Fibroblast of skin of back (primary cell): ENCODE results near the gene ITIH3.

Experiments
- DNase-seq: peaks from one replicate; pipeline ENCODE4 v3.0.0-alpha.2; 2013

ITIH3 gene

DNA sequence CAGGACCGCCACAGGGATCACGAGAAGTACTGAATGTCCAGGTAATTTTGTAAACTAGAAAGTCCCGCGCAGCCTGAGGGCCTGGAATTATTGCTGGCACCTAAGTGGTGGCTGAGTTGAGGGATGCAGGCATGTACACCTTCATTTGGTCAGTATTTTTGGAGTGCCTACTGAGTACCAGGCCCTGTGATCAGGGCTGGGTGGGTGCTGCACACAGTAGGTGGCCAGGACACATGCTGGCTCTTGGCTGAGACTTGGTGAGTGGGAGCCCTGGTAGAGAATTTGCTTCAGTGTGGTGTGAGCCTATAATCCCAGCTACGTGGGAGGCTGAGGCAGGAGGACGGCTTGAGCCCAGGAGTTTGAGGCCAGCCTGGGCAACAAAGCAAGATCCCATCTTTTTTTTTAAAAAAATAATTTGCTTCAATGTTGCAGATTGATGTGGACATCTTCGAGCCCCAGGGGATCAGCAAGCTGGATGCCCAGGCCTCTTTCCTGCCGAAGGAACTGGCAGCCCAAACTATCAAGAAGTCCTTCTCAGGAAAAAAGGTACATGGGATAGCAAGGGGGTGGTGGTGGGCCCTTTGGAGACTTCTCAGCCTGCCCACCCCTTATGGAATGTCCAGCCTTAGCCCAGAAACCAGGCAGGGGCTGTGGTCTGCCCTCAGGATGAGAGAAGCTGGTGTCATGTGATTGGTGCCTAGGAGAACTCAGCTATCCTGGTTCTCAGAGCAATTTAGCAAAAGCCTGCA lies 14.6 kb upstream of the ITIH3 start:
- no peak for DNase-seq

DNA sequence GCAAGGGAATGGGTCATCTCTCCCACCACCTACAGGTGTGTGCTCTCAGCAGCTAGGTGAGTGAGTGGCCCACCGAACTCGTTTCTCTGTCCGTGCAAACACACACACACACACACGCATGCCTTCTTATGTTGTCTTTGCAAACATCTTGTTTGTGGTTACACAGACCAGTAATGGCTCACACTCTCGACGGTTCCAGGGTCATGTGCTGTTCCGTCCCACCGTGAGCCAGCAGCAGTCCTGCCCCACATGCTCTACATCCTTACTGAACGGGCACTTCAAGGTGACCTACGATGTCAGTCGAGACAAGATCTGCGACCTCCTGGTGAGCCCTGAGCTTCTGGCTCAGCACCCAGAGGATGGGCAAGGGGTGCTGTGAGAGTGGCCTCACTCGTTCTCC lies 12.9 kb upstream of the ITIH3 start:
- DNase-seq, result no peak

DNA sequence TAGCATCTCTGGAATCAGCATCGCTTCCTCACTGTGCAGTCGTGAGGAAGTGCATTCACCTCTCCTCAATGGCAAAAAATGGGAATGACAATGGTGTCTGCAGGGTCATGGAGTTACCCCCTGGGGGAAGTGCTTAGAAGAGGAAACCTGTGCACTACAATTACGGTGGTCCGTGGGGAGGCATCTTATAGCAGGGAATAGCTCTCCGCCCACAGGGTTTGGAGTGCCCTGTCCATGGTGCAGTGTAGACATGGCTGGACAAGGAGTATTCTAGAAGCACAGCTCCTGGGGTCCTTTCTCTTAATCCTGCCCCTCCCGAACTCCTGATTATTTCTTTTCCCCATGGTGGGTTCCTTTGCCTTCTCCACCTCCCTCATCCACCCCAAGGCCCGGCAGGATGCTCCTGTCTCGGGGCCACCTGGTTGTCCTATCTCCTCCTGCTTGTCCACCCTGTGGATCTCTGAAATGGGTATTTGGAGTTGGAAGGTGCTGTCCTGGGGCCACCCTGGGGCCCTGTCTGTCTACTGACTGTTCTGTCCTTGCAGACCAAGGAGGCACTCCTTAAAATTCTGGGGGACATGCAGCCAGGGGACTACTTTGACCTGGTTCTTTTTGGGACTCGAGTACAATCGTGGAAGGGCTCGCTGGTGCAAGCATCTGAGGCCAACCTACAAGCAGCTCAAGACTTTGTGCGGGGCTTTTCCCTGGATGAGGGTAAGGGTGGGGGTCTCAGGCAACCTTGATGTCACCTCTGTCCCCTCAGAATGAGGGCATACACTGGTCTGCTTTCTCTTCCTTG lies 12.0 kb upstream of the ITIH3 start:
- DNase-seq, result no peak

DNA sequence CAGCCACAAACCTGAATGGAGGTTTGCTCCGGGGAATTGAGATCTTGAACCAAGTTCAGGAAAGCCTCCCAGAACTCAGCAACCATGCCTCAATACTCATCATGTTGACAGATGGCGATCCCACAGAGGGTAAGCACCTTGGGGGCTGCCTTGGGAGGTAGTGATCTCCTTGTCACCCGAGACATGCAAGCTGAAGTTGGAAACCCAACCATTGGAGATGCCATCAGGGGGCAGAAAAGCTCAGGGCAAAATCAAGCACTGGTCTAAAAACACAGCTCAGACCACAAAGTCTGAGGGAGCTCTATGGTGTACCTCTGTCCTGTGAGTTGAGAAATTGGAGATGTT lies 11.4 kb upstream of the ITIH3 start:
- no peak for DNase-seq

DNA sequence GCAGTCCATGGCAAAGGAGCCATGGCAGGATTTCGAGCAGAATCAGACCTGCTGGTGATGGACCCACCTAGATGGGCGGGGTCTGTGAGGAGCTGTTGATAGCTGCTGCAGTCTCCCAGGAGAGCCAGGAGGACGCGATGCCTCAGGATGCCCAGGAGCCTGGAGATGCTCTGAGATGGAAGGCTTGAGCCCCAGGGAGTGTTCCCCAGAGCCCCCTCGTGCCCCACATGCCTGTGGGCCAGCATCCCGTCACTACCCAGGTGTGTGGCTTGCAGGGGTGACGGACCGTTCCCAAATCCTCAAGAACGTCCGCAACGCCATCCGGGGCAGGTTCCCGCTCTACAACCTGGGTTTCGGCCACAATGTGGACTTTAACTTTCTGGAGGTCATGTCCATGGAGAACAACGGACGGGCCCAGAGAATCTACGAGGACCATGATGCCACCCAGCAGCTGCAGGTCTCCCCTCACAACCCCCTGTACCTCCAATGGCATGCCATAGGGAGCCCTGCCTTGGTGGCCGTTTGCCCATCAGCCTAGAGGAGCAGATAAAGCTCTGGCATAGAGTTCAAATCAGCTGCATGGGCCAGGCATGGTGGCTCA lies 10.5 kb upstream of the ITIH3 start:
- no peak for DNase-seq

DNA sequence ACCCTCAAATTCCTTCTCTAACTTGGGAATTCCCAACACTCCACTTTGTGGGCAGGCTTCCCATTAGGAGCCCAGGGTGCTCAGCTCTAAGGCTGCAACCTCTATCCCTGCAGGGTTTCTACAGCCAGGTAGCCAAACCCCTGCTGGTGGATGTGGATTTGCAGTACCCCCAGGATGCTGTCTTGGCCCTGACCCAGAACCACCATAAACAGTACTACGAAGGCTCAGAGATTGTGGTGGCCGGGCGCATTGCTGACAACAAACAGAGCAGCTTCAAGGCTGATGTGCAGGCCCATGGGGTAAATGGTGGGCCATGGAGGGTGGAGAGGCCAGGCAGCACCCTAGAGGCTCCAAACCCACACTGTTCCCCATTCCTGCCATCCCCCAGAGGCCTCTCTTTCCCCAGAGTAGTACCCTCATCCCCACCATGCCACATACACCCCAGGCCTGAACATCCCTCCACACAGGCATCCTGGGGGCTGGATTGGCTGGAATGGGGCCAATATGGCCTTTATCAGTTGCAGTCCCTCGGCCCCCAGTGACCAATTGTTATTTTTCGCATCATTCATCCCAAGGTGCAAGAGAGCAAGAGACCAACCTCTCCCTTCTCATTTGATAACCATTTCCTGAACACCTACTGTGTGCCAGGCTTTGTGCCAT lies 9.5 kb upstream of the ITIH3 start:
- no peak for DNase-seq

DNA sequence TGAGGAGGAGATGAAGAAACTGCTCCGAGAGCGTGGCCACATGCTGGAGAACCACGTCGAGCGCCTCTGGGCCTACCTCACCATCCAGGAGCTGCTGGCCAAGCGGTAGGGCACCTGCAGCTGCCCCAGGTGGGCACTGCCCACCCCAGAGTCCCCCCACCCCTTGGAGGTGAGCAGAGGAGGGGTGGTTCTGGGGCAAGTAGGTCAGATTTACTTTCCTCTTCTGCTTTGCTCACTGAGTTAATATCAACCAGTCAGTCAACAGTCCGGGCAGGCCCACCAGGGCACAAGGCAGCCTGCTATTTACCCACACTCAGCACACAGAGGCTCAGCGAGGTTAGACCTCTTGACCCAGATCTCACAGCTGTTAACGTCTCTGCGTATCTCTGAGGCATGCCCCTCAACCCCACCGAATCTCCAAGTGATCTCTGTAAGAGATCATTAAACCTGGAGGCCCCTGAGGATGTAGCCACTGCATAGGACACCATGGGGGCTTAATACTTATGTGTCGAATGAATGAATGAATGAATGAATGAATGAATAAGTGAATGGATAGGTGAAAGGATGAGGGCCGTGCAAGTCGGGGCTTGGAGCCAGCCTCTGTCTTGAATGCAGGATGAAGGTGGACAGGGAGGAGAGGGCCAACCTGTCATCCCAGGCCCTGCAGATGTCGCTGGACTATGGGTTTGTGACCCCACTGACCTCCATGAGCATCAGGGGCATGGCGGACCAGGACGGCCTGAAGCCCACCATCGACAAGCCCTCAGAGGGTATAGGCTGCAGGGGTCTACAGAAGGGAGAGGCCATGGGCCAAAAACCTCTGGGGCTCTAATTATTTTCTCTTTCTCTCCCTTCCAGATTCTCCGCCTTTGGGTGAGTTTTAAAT lies 8.0 kb upstream of the ITIH3 start:
- no peak for DNase-seq

DNA sequence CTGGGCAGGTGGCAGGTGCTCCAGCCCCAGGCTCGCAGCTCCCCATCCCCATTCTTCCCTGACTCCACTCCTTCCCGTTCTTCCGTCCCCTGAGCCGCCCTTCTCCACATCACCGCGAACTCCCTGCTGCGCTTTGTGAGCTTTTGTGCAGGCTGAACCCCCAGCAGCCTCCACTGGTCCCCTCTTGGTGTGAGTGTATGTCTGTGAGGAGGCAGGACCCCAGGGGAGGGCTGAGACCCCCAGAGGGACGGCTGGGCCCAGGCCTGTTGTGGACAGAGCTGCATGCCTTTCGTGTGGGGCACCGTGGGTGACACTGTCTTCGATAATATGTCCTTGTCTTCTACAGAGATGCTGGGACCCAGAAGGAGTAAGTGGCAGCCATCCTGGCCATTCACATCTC lies 7.3 kb upstream of the ITIH3 start:
- no peak for DNase-seq

DNA sequence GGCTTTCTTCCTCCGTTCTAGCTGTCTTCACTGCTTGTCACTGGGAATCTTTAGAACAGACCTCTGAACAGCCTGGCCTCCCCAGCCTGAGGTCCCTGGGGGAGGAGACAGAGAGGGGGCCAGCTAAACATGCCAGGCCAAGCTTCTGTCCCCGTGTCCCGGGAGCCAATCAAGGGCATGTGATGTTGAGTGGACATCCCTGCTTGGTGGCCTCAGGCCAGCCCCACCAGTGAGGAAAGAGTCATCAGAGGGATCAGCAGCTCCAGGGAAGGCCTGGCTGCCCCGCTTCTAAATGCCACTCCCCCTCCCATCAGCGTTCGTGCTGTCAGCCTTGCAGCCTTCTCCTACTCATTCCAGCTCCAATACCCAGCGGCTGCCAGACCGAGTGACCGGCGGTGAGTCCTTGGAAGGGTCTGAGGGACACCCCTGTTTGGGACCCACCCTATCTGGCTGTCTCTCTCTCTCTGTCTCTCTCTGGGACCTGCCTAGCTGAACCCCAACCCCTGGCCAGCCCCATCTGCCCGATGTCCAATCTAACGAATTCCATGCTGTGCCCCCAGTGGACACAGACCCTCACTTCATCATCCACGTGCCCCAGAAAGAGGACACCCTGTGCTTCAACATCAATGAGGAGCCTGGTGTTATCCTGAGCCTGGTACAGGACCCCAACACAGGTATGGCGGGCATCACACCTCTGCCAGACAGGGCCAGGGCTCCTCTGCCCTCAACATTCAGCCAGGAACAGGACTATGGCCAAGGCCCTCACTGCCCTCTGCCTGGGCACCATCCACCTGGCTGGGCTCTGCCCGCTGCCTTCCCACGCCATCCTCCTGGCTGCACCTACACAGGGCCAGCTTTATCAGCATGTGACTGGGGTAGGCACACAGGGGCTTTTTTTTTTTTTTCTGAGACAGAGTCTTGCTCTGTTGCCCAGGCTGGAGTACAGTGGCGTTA lies 6.6 kb upstream of the ITIH3 start:
- no peak for DNase-seq

DNA sequence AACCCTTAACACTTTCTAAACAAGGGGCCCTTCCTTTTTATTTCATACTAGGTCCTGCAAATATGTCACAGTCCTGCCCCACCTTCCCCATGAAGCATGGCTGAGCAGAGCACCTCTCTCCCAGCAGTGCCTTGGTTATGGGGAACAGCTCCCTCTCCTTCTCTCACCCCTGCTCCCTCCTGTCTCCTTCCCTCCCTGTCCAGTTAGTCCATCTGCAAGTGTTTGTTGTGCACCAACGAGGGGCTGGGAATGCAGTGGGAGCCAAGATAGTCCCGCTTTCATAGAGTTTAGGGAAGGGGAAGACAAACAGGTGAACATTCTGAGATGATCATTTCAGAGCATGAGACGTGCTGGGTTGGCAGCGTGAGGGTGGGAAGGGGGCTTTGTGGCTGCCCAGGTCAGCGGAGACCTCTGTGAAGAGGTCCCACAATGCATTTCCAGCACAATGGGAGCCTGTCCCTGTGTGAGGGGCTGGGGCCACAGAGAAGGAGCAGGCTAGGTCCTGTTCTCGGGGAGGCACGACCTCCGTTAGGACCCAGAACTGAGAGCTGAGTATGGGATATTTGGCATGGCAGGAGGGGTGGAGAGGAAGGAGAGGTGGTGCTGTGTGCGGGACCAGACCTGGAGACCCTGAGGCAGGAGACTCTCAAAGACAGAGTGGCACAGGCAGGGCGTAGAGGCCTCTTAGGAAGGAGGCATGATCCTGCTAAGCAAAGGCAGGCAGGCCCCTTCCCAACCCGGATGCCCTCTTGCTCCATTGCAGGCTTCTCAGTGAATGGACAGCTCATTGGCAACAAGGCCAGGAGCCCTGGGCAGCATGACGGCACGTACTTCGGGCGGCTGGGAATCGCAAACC lies 5.5 kb upstream of the ITIH3 start:
- no peak for DNase-seq

DNA sequence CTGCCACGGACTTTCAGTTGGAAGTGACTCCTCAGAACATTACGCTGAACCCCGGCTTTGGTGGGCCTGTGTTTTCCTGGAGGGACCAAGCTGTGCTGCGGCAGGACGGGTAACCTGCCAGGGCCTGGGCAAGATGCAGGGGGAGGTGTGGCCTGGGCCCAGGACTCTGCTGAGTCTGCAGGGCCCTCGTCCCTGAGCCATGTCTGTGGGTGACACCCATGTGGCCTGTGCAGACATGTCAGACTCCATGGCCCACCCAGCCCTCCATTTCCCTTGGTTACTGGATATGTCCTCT lies 4.9 kb upstream of the ITIH3 start:
- no peak for DNase-seq

DNA sequence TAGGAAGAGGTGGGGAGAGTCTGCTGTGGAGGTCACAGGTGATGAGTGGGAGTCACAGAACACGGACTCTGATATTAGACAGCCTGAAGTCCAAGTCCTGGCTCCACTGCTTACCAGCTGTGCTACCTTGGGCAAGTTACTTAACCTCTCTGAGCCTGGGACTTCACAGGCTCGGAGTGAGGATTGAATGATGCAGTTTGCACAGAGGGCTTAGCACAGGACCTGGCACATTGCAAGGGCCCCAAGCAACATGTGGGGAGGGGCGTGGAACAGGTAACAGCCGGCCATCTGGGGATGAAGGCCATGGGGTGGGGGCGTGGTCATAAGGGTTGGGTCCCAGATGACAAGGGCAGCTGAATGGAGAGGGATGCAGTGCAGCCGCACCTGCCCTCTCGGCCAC lies 4.3 kb upstream of the ITIH3 start:
- DNase-seq, result no peak

DNA sequence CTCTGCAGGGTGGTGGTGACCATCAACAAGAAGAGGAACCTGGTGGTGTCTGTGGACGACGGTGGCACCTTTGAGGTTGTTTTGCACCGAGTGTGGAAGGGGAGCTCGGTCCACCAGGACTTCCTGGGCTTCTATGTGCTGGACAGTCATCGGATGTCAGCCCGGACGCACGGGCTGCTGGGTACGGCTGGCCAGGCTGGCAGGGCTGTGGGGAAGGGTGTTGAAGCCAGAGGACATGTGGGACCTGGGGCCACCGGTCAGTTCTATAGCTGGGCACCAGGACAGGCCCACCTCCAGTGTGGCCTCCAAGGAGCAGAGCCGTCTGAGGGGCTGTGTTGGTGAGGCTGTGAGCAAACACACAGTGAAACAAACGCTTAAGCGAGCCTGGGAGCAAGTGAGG lies 3.9 kb upstream of the ITIH3 start:
- DNase-seq, result no peak

DNA sequence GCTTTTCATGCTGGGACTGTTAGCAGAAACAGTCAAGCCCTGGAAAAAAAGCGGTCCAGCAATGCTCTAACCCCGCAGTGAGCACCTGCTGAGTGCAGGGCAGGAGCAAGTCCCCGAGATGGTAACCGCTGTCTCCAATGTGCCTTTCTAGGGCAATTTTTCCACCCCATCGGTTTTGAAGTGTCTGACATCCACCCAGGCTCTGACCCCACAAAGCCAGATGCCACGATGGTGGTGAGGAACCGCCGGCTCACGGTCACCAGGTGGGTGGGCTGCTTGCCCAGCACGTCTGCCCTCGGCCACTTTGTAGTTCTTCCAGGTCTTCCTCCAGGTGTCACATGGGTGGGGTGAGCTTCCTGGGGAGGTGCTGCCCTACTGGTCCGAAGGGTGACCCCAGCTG lies 3.2 kb upstream of the ITIH3 start:
- no peak for DNase-seq

DNA sequence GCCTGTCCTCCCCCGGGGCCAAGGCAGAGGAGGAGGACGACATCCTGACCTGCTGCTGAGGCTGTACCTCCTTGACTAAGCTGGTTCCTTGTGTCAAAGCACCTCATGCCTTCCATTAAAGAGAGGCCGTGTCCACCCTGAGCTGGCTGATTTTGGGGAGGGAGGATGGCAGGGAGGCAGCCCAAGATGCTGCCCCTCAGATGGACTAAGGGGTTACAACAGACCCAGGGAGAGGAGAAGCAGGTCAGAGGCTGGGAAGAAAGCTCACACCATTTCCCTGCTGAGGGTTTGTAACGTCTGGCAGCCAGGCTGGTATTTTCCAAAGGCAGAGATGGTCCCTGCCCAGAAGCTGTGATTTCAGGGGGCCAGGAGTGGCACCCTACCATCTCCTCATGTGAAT lies 2.7 kb upstream of the ITIH3 start:
- DNase-seq, result no peak

DNA sequence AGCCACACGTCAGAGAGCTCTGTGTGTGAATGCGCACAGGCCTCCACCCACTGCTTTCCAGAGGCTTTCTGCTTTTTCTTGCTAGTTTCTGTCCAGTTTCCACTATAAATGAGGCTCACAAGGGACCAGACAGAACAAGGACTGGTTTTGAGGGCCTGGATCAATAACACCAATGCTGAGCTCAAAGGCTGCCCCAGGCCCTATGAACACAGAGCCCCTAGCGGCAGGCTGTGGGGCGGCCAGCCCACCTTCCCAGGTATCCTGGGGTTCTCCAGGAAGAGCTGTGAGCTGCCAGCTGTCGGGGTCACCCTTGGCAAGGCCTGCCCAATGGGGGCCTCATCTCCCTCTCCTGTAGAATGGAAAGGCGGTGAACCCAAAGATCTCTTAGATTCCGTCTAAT lies 2.2 kb upstream of the ITIH3 start:
- DNase-seq, result no peak

DNA sequence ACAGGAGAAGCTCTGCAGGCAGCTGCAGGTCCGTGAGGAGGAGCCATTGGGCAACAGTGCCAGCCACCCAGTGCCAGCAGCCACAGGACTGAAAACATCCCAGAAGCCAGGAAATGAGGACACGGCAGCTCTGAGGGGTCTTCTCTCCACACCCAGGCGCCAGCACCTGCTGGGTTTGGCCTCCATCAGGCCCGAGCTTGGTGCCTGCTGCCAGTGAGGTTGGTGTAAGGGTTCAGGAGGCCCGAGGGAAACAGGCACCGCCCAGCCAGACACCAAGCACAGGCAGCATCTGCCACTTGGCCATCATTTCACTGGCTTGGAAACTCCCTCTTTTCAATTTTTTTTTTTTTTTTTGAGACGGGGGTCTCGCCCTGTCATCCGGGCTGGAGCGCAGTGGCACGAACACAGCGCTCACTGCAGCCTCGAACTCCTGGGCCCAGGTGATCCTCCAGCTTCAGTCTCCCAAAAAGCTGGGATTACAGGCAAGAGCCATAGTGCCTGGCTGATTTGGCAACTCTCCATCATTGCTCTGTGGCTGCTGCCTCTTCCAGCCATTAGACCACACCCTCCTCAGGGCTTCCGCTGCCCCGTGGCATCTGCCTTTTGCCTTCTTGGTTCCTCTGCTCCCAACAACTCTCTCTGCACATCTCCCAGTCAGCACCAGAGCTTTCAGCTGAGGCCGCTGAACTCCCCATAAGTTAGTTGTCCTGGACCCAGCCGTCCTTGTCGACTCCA lies 1.5 kb upstream of the ITIH3 start:
- DNase-seq, result peak; percentile 16

DNA sequence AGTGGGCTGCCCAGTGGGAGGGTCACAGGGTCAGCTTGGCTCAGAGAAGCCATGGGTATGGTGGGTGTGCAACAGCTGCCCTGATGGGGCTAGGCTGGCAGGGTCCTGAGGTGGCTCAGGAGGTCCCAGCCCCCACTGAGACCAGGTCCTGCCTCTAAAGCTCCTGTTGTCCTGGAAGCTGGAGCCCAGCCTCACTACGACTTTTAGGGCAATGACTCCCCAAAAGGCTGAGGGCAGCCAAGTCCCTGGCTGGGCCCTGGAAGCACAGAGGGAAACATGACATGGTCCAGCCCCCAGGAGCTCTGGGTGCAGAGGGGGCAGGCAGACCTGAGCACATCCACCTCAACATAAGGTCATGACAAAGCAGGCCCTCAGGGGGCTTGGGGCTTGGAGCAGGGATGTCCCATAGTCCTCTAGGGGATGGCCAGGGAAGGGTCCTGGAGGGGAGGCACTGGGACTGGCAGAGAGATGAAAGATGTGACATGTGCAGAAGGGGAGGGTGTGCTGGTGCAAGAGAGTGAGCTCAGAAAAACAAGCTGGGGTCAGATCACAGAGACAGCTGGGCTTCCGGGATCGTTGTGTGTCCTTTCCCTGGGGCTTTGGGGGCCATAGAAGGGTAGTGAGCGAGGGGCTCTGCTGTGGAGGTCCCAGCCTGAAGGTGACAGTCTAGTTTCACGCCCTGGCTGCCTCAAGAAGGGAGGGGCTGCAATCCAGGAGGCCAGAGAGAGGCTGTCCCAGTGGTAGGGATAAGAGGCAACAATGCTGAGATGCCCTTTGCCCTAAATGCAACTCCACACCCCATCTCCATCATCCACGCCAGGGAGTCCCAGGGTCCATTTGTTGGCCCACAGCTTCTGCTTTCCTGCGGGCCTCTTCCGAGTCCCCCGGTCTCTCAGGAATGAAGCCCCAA lies 639 bp upstream of the ITIH3 start:
- DNase-seq, result no peak
